Activated naive CD4-positive, alpha-beta T cell treated with anti-CD3 and anti-CD28 coated beads, Interleukin-2, amount 10 ng/mL, durations not matched to agents 5 hours and 36 hours (primary cell): ENCODE measurements around the gene NCBP2. TPM values are rescaled to one million over a fixed set of nuclear protein-coding genes. Genes with fewer than 3 reads are reported as not detected.

Source experiments
- total RNA-seq, 2 experiments: library from RNA; stranded (reverse); gene quantifications; one replicate each; pipeline ENCODE4 v1.2.3, GENCODE V29; 2021

The NCBP2 gene
- total RNA-seq = 10 to 100 TPM; 50.7 to 51.3 TPM

GRCh38 chr3:196942226-196942914, at the start of gene NCBP2:
NCBP2 (minus strand) TSS chr3:196942528; CDS start chr3:196942503, 25 bp downstream.

GRCh38 chr3:196968233-196969133, 26.2 kb upstream of the NCBP2 start, which contains the start of gene PIGZ:
PIGZ (minus strand) TSS chr3:196968833; CDS start chr3:196952031, 16,802 bp downstream.

Other genes with a start within 250 kb of the NCBP2 start
- gene CEP19, start 230.3 kb downstream of the NCBP2 start, total RNA-seq = 1 to 10 TPM; 5.2 to 6.7 TPM
- 10 to 100 TPM; 32.3 to 35.9 TPM for gene PIGX, start 230.2 kb downstream of the NCBP2 start, total RNA-seq
- gene PAK2, start 202.7 kb downstream of the NCBP2 start, total RNA-seq = 10 to 100 TPM; 93.8 to 96.8 TPM
- gene SENP5, start 74.6 kb downstream of the NCBP2 start, total RNA-seq = 10 to 100 TPM; 29.3 to 30.6 TPM
- gene PIGZ, start 26.3 kb upstream of the NCBP2 start, total RNA-seq = 1 to 10 TPM; 2.3 to 3.2 TPM
- gene MELTF, start 87.3 kb upstream of the NCBP2 start, total RNA-seq = 1 to 10 TPM; 7.8 to 8.5 TPM